ENCODE data around the gene ETHE1.
A peak's percentile ranks its signal among the peaks of the same experiment; 100 is the strongest.

The ETHE1 gene, protein sequence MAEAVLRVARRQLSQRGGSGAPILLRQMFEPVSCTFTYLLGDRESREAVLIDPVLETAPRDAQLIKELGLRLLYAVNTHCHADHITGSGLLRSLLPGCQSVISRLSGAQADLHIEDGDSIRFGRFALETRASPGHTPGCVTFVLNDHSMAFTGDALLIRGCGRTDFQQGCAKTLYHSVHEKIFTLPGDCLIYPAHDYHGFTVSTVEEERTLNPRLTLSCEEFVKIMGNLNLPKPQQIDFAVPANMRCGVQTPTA

DNA sequence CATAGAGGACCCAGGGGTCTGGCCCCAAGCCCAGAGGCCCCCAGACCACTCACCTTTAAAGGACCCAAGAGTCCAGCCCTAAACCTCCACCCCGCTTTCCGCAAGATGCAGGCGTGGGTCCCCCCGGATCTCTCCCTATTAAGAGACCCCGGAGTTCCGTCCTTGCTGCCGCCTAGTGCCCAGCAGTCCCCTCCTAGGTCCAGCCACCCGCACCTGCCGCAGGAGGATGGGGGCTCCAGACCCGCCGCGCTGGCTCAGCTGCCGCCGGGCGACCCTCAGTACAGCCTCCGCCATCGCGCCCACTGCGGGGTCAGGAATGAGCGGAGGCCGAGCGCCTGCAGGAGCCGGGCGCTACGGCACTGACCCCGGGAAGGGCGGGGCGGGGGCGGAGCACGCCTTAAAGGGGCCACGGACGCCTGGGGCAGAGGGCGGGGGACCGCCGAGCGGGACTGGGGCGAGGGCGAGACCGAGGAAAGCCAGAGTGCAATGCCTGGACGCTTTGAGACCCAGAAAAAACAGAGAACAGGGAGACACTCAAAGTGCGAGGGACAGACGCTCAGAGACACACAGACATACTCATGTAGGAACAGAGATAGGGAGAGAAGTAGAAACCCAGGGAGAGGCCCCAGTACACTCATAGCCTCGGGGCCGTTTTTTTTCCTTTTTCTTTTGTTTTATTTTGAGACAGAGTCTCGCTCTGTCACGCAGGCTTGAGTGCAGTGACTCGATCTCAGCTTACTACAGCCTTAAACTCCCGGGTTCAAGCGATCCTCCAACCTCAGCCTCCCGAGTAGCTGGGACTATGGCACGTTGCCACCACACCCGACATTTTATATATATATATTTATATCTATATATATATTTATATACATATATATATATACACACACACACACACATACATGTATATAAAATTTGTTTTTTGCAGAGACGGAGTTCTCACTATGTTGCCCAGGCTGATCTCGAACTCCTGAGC lies at the start of gene ETHE1:
Gene ETHE1 (minus strand): TSS at position 318 of the 976 bp plus-strand sequence. CDS start 24 bp downstream, at position 294.
- Histone ChIP-seq H3K79me2 (ENCODE audit: control insufficient read depth, insufficient read depth, low read length, unreplicated experiment) (no peaks in the 10 kb centered on the region), H3K27me3 (ENCODE audit: insufficient read depth, low read length) (no peaks in the 10 kb centered on the region), H2AFZ (ENCODE audit: low read length, unreplicated experiment) (peak within 1 kb of the TSS; percentile 81), H3K4me1 (ENCODE audit: control insufficient read depth, insufficient read depth, low read length, unreplicated experiment) (peaks cover 3% of the 10 kb centered on the region), H3K27ac (ENCODE audit: low read depth, low read length) (peak within 1 kb of the TSS; percentile 57), H3K4me3 (ENCODE audit: low read depth, low read length) (peak within 1 kb of the TSS; percentile 90), H3K36me3 (ENCODE audit: insufficient read depth, low read length) (no peaks in the 10 kb centered on the region)

- 0 out of 2 replicates have a peak, but pooled peaks cover 3% of the 10 kb centered on the region for H3K36me3 ChIP-seq (ENCODE audit: insufficient read depth, low read length)
- no peaks in the 10 kb centered on the region for H3K27me3 ChIP-seq (ENCODE audit: insufficient read depth, low read length)
- H2AFZ ChIP-seq (ENCODE audit: low read length, unreplicated experiment) = peak overlapping the region; percentile 5
- H3K4me3 ChIP-seq (ENCODE audit: low read depth, low read length) = peak overlapping the region; percentile 44; the same call in 1 of the 2 replicates
- H3K27ac ChIP-seq (ENCODE audit: low read depth, low read length) = peak overlapping the region; percentile 31; the same call in 1 of the 2 replicates
- H3K79me2 ChIP-seq (ENCODE audit: control insufficient read depth, insufficient read depth, low read length, unreplicated experiment) = peaks cover 18% of the 10 kb centered on the region
- H3K4me1 ChIP-seq (ENCODE audit: control insufficient read depth, insufficient read depth, low read length, unreplicated experiment) = peaks cover 6% of the 10 kb centered on the region
Observed at GRCh38 chr19:43575955-43576878, 49.2 kb upstream of the ETHE1 start.

GRCh38 chr19:43575156-43575950 lies 48.4 kb upstream of the ETHE1 start, which contains the start of the genes PINLYP and XRCC1:
Gene PINLYP (plus strand): TSS chr19:43575801. CDS start chr19:43577192, 1,391 bp downstream.
Gene XRCC1 (minus strand): TSS chr19:43575527. CDS start chr19:43575458, 69 bp downstream.
- H3K4me1 ChIP-seq (ENCODE audit: control insufficient read depth, insufficient read depth, low read length, unreplicated experiment) = peaks cover 3% of the 10 kb centered on the region
- 0 out of 2 replicates have a peak, but pooled peaks cover 3% of the 10 kb centered on the region for H3K36me3 ChIP-seq (ENCODE audit: insufficient read depth, low read length)
- peak within 1 kb of the TSS; percentile 100 for H3K4me3 ChIP-seq (ENCODE audit: low read depth, low read length)
- peaks cover 18% of the 10 kb centered on the region for H3K79me2 ChIP-seq (ENCODE audit: control insufficient read depth, insufficient read depth, low read length, unreplicated experiment)
- peak within 1 kb of the TSS; percentile 98 for H2AFZ ChIP-seq (ENCODE audit: low read length, unreplicated experiment)
- H3K27me3 ChIP-seq (ENCODE audit: insufficient read depth, low read length) = no peaks in the 10 kb centered on the region
- H3K27ac ChIP-seq (ENCODE audit: low read depth, low read length) = peak within 1 kb of the TSS; percentile 79

- H3K36me3 ChIP-seq (ENCODE audit: insufficient read depth, low read length) = 0 out of 2 replicates have a peak, but pooled peaks cover 3% of the 10 kb centered on the region
- H3K27me3 ChIP-seq (ENCODE audit: insufficient read depth, low read length) = no peaks in the 10 kb centered on the region
- H2AFZ ChIP-seq (ENCODE audit: low read length, unreplicated experiment) = peak overlapping the region; percentile 98
- peak overlapping the region; percentile 100 for H3K4me3 ChIP-seq (ENCODE audit: low read depth, low read length)
- peaks cover 3% of the 10 kb centered on the region for H3K4me1 ChIP-seq (ENCODE audit: control insufficient read depth, insufficient read depth, low read length, unreplicated experiment)
- H3K27ac ChIP-seq (ENCODE audit: low read depth, low read length) = peak overlapping the region; percentile 79
- peaks cover 18% of the 10 kb centered on the region for H3K79me2 ChIP-seq (ENCODE audit: control insufficient read depth, insufficient read depth, low read length, unreplicated experiment)
Observed at GRCh38 chr19:43574424-43575155, 47.6 kb upstream of the ETHE1 start.

DNA sequence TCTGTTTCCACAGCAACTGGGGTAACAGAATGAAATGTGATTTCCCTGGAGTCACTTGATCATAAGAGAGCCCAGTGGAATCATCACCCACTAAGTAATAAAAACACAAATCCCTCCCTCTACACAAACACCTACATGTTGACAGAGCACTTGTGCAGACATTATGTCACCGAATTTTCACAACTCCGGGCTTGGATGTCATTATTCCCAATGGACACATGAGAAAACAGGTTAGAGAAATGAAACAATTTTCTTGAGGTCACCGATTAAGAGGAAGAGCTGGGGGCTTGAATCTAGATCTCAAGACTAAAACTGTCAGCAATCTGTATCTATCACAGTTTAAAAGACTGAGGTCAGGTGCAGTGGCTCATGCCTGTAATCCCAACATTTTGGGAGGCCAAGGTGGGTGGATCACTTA lies 45.2 kb upstream of the ETHE1 start:
- H3K27ac ChIP-seq (ENCODE audit: low read depth, low read length) = no peak overlapping the region

GRCh38 chr19:43570174-43570791 lies 43.3 kb upstream of the ETHE1 start:
- Histone ChIP-seq H2AFZ (ENCODE audit: low read length, unreplicated experiment) (no peak overlapping the region), H3K27me3 (ENCODE audit: insufficient read depth, low read length) (no peaks in the 10 kb centered on the region), H3K36me3 (ENCODE audit: insufficient read depth, low read length) (0 out of 2 replicates have a peak, but pooled peaks cover 3% of the 10 kb centered on the region), H3K4me1 (ENCODE audit: control insufficient read depth, insufficient read depth, low read length, unreplicated experiment) (no peaks in the 10 kb centered on the region), H3K27ac (ENCODE audit: low read depth, low read length) (no peak overlapping the region), H3K79me2 (ENCODE audit: control insufficient read depth, insufficient read depth, low read length, unreplicated experiment) (peaks cover 18% of the 10 kb centered on the region), H3K4me3 (ENCODE audit: low read depth, low read length) (no peak overlapping the region)

More for the DNA sequence above, 45.2 kb upstream of the ETHE1 start:
- H3K4me3 ChIP-seq (ENCODE audit: low read depth, low read length) = no peak overlapping the region
- no peaks in the 10 kb centered on the region for H3K27me3 ChIP-seq (ENCODE audit: insufficient read depth, low read length)
- no peak overlapping the region for H2AFZ ChIP-seq (ENCODE audit: low read length, unreplicated experiment)
- peaks cover 3% of the 10 kb centered on the region for H3K4me1 ChIP-seq (ENCODE audit: control insufficient read depth, insufficient read depth, low read length, unreplicated experiment)
- H3K36me3 ChIP-seq (ENCODE audit: insufficient read depth, low read length) = 0 out of 2 replicates have a peak, but pooled peaks cover 3% of the 10 kb centered on the region
- peaks cover 18% of the 10 kb centered on the region for H3K79me2 ChIP-seq (ENCODE audit: control insufficient read depth, insufficient read depth, low read length, unreplicated experiment)

- 0 out of 2 replicates have a peak, but pooled peaks cover 3% of the 10 kb centered on the region for H3K36me3 ChIP-seq (ENCODE audit: insufficient read depth, low read length)
- peaks cover 14% of the 10 kb centered on the region for H3K79me2 ChIP-seq (ENCODE audit: control insufficient read depth, insufficient read depth, low read length, unreplicated experiment)
- no peak overlapping the region for H3K27ac ChIP-seq (ENCODE audit: low read depth, low read length)
- H2AFZ ChIP-seq (ENCODE audit: low read length, unreplicated experiment) = no peak overlapping the region
- H3K4me3 ChIP-seq (ENCODE audit: low read depth, low read length) = no peak overlapping the region
- H3K4me1 ChIP-seq (ENCODE audit: control insufficient read depth, insufficient read depth, low read length, unreplicated experiment) = no peaks in the 10 kb centered on the region
- H3K27me3 ChIP-seq (ENCODE audit: insufficient read depth, low read length) = no peaks in the 10 kb centered on the region
Observed at GRCh38 chr19:43569657-43570056, 42.7 kb upstream of the ETHE1 start.

GRCh38 chr19:43564800-43565199 lies 37.8 kb upstream of the ETHE1 start:
- Histone ChIP-seq H3K4me3 (ENCODE audit: low read depth, low read length) (no peak overlapping the region), H3K4me1 (ENCODE audit: control insufficient read depth, insufficient read depth, low read length, unreplicated experiment) (peaks cover 5% of the 10 kb centered on the region)

More at GRCh38 chr19:43564800-43565199, 37.8 kb upstream of the ETHE1 start:
- no peak overlapping the region for H2AFZ ChIP-seq (ENCODE audit: low read length, unreplicated experiment)
- H3K27me3 ChIP-seq (ENCODE audit: insufficient read depth, low read length) = no peaks in the 10 kb centered on the region
- H3K79me2 ChIP-seq (ENCODE audit: control insufficient read depth, insufficient read depth, low read length, unreplicated experiment) = peaks cover 2% of the 10 kb centered on the region
- no peak overlapping the region for H3K27ac ChIP-seq (ENCODE audit: low read depth, low read length)
- 0 out of 2 replicates have a peak, but pooled peaks cover 6% of the 10 kb centered on the region for H3K36me3 ChIP-seq (ENCODE audit: insufficient read depth, low read length)

Measured in ACC112 (cell line).